ENCODE results near the gene TSPAN31. TPM values are rescaled to one million over a fixed set of nuclear protein-coding genes. Genes with fewer than 3 reads are reported as not detected.

Gene TSPAN31
- total RNA-seq = 56.9 and 94.5 TPM in 2 replicates

DNA sequence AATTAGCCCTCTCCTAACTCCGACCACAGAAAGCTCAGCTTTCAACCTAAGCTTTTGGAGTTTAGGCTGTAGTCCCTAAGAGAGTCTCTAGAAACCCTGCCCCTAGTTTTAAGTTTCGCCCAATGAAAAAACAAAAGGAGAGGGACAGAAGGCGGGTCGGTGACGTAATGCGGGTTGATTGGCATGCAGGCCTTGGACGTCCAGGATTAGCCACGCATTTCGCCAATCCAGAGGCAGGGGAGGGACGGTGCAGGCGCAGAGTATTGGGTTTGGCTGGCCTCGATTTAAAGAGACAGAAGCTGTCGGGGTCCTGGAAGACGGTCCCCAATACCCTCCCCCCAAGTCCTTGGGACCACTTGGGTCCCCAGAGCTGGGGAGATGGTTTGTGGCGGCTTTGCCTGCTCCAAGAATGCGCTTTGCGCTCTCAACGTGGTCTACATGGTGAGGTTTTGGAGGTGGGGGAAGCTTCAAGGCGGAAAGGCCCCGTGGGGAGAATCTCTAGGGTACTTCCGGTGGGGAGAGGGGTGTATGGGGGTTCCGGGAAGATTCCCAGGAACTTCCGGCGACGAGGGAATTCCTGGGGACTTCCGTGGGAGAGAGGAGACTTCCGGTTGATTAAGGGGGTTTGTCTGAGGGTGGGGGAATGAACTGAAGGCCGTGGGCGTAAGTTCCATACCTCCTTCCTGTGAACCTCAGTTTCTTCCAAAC is at the start of gene TSPAN31:
Gene TSPAN31, plus strand, starts transcription at position 263 of the 708 bp plus-strand sequence. Its CDS starts 116 bp downstream, at position 379.

GRCh38 chr12:57738661-57739237 is 6.1 kb upstream of the TSPAN31 start, which contains the start of gene AGAP2:
Gene AGAP2 (minus strand): TSS chr12:57738742. CDS start chr12:57738246, 496 bp downstream.

GRCh38 chr12:57751788-57752667 is 7.2 kb downstream of the TSPAN31 start, which contains the start of gene CDK4:
Gene CDK4 (minus strand): TSS chr12:57752310. CDS start chr12:57751717, 593 bp downstream.

DNA sequence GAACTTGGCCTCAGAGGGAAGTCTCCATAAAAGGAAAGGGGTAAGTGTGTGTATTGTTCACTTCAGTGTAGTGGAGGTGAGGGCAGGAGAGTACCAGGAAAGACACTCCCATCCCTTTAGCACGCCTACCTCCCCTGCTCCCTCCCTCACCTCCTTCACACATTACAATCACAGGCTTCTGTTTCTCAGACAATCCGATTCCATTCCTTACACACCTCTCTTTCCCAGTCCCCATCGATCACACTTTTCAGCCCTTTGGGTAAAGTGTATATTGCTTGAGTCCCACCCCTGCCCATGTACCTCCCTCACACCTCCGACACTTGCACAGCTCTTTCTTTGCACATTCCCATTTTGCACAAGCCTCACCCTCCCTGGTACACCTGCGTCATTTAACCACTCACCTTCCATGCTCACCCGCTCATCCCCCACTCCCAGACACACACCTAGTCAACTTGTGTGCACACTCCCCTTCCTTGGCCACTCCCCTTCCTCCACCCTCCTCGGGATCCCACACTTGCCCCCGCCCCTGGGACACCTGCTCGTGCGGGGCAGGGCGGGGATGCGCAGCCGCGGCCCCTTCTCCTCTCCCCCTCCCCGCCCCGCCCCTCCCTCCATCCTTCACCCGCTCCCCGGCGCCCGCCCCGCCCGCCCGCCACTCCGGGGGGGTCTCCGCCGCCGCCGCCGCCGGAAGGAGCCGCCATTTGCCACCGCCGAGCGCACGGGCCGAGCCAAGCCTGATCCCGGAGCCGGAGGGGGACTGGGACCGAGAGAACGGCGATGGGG is 9.8 kb downstream of the TSPAN31 start, which contains the start of gene MARCHF9:
Gene MARCHF9, plus strand, starts transcription at position 693 of the 783 bp plus-strand sequence. CDS start 426 bp downstream, outside the sequence.

DNA sequence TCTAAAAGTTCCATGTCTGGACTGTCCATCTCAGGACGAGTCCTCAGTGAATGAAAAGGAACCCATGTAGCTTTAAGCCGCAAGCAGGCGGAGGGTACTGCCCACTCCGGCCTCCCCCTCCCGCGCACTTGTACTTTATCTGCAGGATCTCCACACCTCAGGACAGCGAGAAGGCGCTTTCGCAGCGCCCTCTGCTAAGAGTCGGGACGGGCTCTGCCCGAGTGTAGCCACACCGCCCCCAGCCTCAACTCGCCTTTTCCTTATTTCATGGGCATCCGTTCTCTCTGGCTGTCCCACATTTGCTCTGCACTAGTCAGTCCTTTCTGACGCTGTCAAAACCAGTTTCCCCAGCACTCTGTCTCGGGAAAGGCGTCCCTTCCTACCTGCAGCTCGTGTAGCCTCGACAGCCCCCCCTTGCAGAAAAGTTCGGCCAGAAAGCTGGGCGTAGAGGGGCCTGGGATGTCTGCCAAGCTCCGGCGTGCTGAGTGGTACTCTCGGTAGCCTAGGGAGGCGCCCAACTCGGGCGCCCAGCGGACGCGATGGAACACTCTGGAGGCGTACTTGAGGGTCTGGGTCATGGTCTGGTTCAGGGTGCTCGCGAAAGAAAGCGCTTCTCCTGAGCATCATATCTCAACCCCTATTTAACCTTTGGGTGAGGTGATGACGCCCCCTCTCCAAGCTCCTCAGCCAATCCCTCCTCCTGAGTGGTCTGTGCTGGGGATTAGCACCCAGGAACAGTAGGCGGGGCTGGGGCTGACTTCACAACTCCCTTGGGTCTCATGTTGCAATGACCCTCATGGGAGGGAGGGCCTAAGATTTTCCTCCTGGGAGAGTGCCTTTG is 21.8 kb downstream of the TSPAN31 start, which contains the start of gene CYP27B1:
Gene CYP27B1, minus strand, starts transcription at position 615 of the 841 bp plus-strand sequence. Its CDS starts 37 bp downstream, at position 578.

DNA sequence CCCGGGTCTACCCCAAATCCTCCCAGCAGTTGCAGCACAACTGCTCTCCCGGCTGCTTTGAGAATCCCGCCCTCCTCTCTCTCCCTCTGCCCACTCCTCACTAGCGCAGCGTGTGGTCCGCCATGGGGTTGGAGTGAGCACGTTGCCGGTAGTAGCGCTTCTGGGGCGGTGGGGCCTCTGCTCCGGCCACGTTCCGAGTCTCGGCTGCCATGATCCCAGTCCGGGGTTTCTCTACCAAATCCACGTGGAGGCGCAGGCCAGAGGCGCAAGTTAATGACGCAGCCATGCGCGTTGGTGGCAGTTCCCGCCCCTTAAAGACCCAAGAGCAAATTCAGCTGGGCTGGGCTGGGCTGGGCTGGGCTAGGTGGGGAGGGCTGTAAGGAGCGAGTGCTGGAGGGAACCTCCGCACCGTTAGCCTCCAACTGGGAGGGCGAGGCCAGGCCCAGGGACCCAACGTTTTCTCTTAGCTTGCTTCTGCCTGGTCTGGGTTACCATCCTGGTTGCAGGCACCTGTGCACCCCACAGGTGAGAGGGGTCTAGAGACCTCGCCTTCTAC is 27.1 kb downstream of the TSPAN31 start, which contains the start of gene METTL1:
Gene METTL1, minus strand, starts transcription at position 233 of the 556 bp plus-strand sequence. Its CDS starts 22 bp downstream, at position 211.

GRCh38 chr12:57772429-57773322 is 27.8 kb downstream of the TSPAN31 start, which contains the start of gene EEF1AKMT3:
Gene EEF1AKMT3 (plus strand): TSS chr12:57772614. CDS start chr12:57772725, 111 bp downstream.

GRCh38 chr12:57782608-57783465 is 38.0 kb downstream of the TSPAN31 start, which contains the start of gene TSFM:
Gene TSFM (plus strand): TSS chr12:57782787. CDS start chr12:57782802, 15 bp downstream.

Other genes starting within 250 kb of the TSPAN31 start
- gene DDIT3, start 224.5 kb upstream of the TSPAN31 start, total RNA-seq = 136 and 444 TPM in 2 replicates
- gene MBD6, start 222.2 kb upstream of the TSPAN31 start, total RNA-seq = 4.9 and 8.1 TPM in 2 replicates
- 80.7 and 106 TPM in 2 replicates for gene DCTN2, start 197.8 kb upstream of the TSPAN31 start, total RNA-seq
- gene KIF5A, start 195.0 kb upstream of the TSPAN31 start, total RNA-seq = 0.44 and 0.50 TPM in 2 replicates
- gene PIP4K2C, start 153.8 kb upstream of the TSPAN31 start, total RNA-seq = 13.6 and 16.5 TPM in 2 replicates
- 15.6 and 23.1 TPM in 2 replicates for gene DTX3, start 140.2 kb upstream of the TSPAN31 start, total RNA-seq
- gene ARHGEF25, start 133.6 kb upstream of the TSPAN31 start, total RNA-seq = 17.9 and 27.1 TPM in 2 replicates
- 3.4 and 4.0 TPM in 2 replicates for gene B4GALNT1, start 111.8 kb upstream of the TSPAN31 start, total RNA-seq
- 276 and 299 TPM in 2 replicates for gene OS9, start 50.9 kb upstream of the TSPAN31 start, total RNA-seq
- 0.33 and 0.87 TPM in 2 replicates for gene AGAP2, start 6.3 kb upstream of the TSPAN31 start, total RNA-seq
- gene CDK4, start 7.3 kb downstream of the TSPAN31 start, total RNA-seq = 177 and 190 TPM in 2 replicates
- 3.0 and 3.9 TPM in 2 replicates for gene MARCHF9, start 10.1 kb downstream of the TSPAN31 start, total RNA-seq
- gene CYP27B1, start 22.0 kb downstream of the TSPAN31 start, total RNA-seq = under 0.01 and 0.55 TPM in 2 replicates
- gene METTL1, start 27.1 kb downstream of the TSPAN31 start, total RNA-seq = 5.2 and 7.4 TPM in 2 replicates
- gene EEF1AKMT3, start 27.6 kb downstream of the TSPAN31 start, total RNA-seq = 3.8 and 8.1 TPM in 2 replicates
- 17.6 and 21.1 TPM in 2 replicates for gene TSFM, start 37.7 kb downstream of the TSPAN31 start, total RNA-seq
- 0.89 and 2.2 TPM in 2 replicates for gene AVIL, start 73.7 kb downstream of the TSPAN31 start, total RNA-seq
- 56.1 and 70.4 TPM in 2 replicates for gene CTDSP2, start 101.7 kb downstream of the TSPAN31 start, total RNA-seq
- 16.4 and 16.5 TPM in 2 replicates for gene ATP23, start 196.5 kb downstream of the TSPAN31 start, total RNA-seq

Measured in uterine smooth muscle cell (primary cell).